Measurements from ENCODE around the gene ARPC2.

ARPC2 gene

DNA sequence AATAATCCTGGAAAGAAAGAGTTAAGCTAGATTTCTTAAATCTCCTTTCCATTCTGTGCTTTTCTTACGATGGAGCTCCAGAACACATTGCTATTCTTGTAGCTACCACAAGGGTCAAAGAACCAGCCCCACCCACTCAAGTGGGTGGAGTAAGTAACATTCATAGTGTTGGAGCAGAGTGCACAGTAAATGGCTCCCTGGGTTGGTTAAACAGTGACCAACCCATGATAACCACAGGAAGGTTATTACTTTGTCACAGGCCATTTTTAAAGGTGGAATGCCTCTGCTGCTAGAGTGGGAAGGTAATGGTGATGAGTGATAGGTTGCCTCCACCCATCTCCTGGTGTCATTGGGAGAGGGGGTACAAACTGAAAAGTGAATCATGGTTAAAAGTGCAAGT is 13.9 kb downstream of the ARPC2 start:
- H3K4me1 ChIP-seq (ENCODE audit: control insufficient read depth, insufficient read depth, low read length) = peaks cover 33% of the 10 kb centered on the region
- no peak overlapping the region for H3K9ac ChIP-seq (ENCODE audit: low read length)
- peak; percentile 54 for DNase-seq (ENCODE audit: low read depth)
- no peaks in the 10 kb centered on the region for H3K9me3 ChIP-seq (ENCODE audit: control insufficient read depth, low read length)
- H3K27me3 ChIP-seq (replicated peaks; ENCODE audit: control insufficient read depth, insufficient read depth, low read length) = no peaks in the 10 kb centered on the region
- H3K36me3 ChIP-seq (ENCODE audit: control insufficient read depth, insufficient read depth, low read length, severe bottlenecking) = peaks cover 92% of the 10 kb centered on the region
- no peak overlapping the region for H3K4me3 ChIP-seq (ENCODE audit: low read length)

DNA sequence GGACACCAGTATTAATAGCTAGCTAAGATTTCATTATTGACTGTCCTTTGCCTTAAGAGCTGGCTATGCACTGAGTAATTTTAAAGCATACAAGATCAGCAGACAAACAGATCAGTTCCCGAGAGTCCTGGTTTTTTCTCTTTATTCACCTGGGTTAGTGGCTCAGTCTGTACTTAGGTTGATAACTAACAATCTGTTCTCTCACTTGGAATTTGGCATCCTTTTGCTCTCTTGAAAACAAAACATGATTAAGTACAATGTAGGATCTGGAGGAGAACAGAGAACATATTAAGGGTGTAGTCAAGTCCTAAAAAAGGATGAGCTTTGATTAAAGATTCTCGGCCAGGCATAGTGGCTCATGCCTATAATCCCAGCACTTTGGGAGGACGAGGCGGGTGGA is 16.6 kb downstream of the ARPC2 start:
- Histone ChIP-seq H3K36me3 (ENCODE audit: control insufficient read depth, insufficient read depth, low read length, severe bottlenecking) (peaks cover 96% of the 10 kb centered on the region), H3K9me3 (ENCODE audit: control insufficient read depth, low read length) (no peaks in the 10 kb centered on the region), H3K27me3 (replicated peaks; ENCODE audit: control insufficient read depth, insufficient read depth, low read length) (no peaks in the 10 kb centered on the region), H3K4me1 (ENCODE audit: control insufficient read depth, insufficient read depth, low read length) (peaks cover 31% of the 10 kb centered on the region), H3K9ac (ENCODE audit: low read length) (no peak overlapping the region), H3K4me3 (ENCODE audit: low read length) (no peak overlapping the region)
- no peak for DNase-seq (ENCODE audit: low read depth)

DNA sequence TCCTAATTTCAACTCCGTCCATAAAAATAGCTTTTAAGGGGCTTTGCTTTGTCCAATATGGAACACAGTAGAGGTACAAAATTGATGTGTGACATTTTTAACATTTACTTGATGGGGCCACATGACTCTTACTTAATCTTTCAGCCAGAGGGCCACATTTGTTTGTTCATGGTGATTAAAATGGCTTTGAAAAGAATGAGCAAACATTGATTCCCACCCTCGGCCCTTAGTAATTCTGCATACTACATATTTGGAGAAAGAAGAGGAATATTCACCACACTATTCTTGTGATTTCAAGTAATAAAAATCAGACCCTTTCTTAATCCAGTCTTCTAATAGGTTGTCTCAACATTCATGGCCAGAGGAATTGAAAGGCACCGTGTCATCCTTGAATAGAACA is 17.5 kb downstream of the ARPC2 start:
- Histone ChIP-seq H3K9ac (ENCODE audit: low read length) (peak overlapping the region; percentile 24), H3K27me3 (replicated peaks; ENCODE audit: control insufficient read depth, insufficient read depth, low read length) (no peaks in the 10 kb centered on the region), H3K4me1 (ENCODE audit: control insufficient read depth, insufficient read depth, low read length) (peaks cover 24% of the 10 kb centered on the region), H3K36me3 (ENCODE audit: control insufficient read depth, insufficient read depth, low read length, severe bottlenecking) (peaks cover 97% of the 10 kb centered on the region), H3K4me3 (ENCODE audit: low read length) (no peak overlapping the region), H3K9me3 (ENCODE audit: control insufficient read depth, low read length) (no peaks in the 10 kb centered on the region)
- DNase-seq (ENCODE audit: low read depth) = no peak

DNA sequence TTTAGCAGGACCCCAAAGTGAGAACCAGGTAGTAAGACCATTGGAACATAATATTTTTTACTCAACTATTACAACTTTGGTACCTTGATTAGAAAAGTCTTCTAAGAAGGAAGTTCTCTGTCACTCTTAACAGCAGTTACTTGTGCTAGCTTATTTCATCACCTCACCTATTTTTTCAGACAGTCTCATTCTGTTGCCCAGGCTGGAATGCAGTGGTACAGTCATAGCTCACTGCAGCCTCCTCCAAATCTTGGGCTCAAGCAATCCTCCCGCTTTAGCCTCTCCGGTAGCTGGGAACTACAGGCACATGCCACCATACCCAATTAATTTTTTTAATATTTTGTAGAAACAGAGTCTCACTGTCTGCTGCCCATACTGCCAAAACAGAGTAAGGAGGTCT is 18.0 kb downstream of the ARPC2 start:
- H3K4me3 ChIP-seq (ENCODE audit: low read length) = no peak overlapping the region
- H3K27me3 ChIP-seq (replicated peaks; ENCODE audit: control insufficient read depth, insufficient read depth, low read length) = no peaks in the 10 kb centered on the region
- peak overlapping the region; percentile 24 for H3K9ac ChIP-seq (ENCODE audit: low read length)
- H3K9me3 ChIP-seq (ENCODE audit: control insufficient read depth, low read length) = no peaks in the 10 kb centered on the region
- no peak for DNase-seq (ENCODE audit: low read depth)
- peaks cover 97% of the 10 kb centered on the region for H3K36me3 ChIP-seq (ENCODE audit: control insufficient read depth, insufficient read depth, low read length, severe bottlenecking)
- peaks cover 19% of the 10 kb centered on the region for H3K4me1 ChIP-seq (ENCODE audit: control insufficient read depth, insufficient read depth, low read length)

DNA sequence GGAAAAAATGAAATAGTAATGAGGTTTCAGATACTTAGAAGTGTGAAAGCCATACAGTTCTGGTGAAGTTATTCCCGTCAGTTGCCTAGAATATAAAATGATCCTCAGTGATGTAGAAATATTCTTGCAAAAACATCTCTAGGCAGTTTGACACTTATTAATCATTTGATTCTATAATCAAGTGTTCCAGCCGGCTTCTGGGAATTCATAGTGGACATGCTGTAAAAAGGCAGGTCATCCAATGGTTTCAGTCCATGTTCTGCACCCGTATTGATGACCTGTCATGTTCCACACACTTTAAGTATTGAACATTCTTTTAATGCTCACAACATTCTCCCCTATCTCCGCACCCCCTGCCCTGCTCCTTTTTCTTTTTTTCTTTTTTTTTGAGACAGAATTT is 19.8 kb downstream of the ARPC2 start:
- H3K36me3 ChIP-seq (ENCODE audit: control insufficient read depth, insufficient read depth, low read length, severe bottlenecking) = peaks cover 97% of the 10 kb centered on the region
- no peak overlapping the region for H3K4me3 ChIP-seq (ENCODE audit: low read length)
- H3K9ac ChIP-seq (ENCODE audit: low read length) = no peak overlapping the region
- H3K4me1 ChIP-seq (ENCODE audit: control insufficient read depth, insufficient read depth, low read length) = peaks cover 8% of the 10 kb centered on the region
- no peaks in the 10 kb centered on the region for H3K27me3 ChIP-seq (replicated peaks; ENCODE audit: control insufficient read depth, insufficient read depth, low read length)
- no peaks in the 10 kb centered on the region for H3K9me3 ChIP-seq (ENCODE audit: control insufficient read depth, low read length)
- no peak for DNase-seq (ENCODE audit: low read depth)

DNA sequence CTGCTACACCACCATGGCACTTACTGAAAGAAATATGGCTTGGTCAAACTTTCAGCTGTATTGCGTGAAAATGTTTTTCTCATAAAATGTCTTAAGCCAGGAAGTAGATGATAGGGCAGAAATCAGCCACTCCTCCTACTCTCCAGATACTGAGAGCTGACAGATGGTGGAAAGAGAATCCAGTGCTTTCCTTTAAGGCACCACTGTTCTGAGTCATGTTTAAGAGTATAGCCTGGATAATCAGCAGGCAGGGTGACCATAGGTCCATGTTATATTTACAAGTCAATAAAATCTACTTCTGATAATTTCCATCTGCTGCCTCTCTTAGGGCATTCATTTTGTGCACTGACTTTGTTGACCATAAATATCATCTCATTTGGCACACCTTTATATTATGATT is 21.9 kb downstream of the ARPC2 start:
- peaks cover 98% of the 10 kb centered on the region for H3K36me3 ChIP-seq (ENCODE audit: control insufficient read depth, insufficient read depth, low read length, severe bottlenecking)
- H3K9me3 ChIP-seq (ENCODE audit: control insufficient read depth, low read length) = no peaks in the 10 kb centered on the region
- H3K27me3 ChIP-seq (replicated peaks; ENCODE audit: control insufficient read depth, insufficient read depth, low read length) = no peaks in the 10 kb centered on the region
- no peak overlapping the region for H3K9ac ChIP-seq (ENCODE audit: low read length)
- no peak overlapping the region for H3K4me3 ChIP-seq (ENCODE audit: low read length)
- DNase-seq (ENCODE audit: low read depth) = no peak
- H3K4me1 ChIP-seq (ENCODE audit: control insufficient read depth, insufficient read depth, low read length) = peaks cover 8% of the 10 kb centered on the region

DNA sequence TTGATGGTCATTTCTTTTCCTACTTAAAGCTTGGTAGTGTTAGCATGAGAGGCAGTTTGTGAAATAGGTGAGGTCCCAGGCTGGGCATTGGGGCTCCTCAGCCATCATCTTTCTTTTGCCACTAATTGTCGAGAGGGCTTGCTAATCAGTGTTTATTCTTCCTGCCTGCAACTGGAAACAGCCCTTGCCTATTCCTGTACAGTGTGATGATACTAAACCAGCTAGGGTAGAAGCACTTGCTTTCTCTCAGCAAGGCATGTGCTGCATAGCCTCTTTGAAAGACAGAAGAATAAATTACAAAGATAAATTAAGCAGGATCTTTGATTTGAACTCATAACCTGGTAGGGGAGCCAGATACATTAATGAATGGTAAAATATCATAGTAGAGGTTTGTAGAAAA is 27.2 kb downstream of the ARPC2 start:
- Histone ChIP-seq H3K27me3 (replicated peaks; ENCODE audit: control insufficient read depth, insufficient read depth, low read length) (no peaks in the 10 kb centered on the region), H3K36me3 (ENCODE audit: control insufficient read depth, insufficient read depth, low read length, severe bottlenecking) (peaks cover 97% of the 10 kb centered on the region), H3K4me3 (ENCODE audit: low read length) (no peak overlapping the region), H3K9ac (ENCODE audit: low read length) (no peak overlapping the region), H3K9me3 (ENCODE audit: control insufficient read depth, low read length) (no peaks in the 10 kb centered on the region), H3K4me1 (ENCODE audit: control insufficient read depth, insufficient read depth, low read length) (no peaks in the 10 kb centered on the region)
- no peak for DNase-seq (ENCODE audit: low read depth)

DNA sequence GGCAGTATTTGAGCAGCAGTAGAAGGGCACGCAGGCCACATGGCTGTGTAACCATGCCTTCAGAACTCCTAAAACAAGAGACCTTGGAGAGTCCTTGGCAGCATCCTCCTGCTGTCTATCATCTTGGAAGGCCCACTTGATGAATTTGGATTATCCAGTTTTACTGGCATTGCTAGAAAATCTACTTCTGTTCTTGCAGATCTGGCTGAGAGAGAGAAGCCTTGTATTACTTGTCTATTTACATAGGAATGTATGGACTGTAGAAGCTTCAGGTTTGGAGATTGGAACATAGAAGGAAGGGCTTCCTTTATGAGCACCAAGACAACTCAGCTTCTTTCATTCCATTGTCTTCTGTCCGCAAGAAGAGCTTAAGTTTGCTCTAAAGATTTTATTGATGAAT is 27.7 kb downstream of the ARPC2 start:
- peaks cover 97% of the 10 kb centered on the region for H3K36me3 ChIP-seq (ENCODE audit: control insufficient read depth, insufficient read depth, low read length, severe bottlenecking)
- no peaks in the 10 kb centered on the region for H3K27me3 ChIP-seq (replicated peaks; ENCODE audit: control insufficient read depth, insufficient read depth, low read length)
- H3K4me3 ChIP-seq (ENCODE audit: low read length) = no peak overlapping the region
- H3K9me3 ChIP-seq (ENCODE audit: control insufficient read depth, low read length) = no peaks in the 10 kb centered on the region
- DNase-seq (ENCODE audit: low read depth) = no peak
- H3K4me1 ChIP-seq (ENCODE audit: control insufficient read depth, insufficient read depth, low read length) = no peaks in the 10 kb centered on the region
- no peak overlapping the region for H3K9ac ChIP-seq (ENCODE audit: low read length)

DNA sequence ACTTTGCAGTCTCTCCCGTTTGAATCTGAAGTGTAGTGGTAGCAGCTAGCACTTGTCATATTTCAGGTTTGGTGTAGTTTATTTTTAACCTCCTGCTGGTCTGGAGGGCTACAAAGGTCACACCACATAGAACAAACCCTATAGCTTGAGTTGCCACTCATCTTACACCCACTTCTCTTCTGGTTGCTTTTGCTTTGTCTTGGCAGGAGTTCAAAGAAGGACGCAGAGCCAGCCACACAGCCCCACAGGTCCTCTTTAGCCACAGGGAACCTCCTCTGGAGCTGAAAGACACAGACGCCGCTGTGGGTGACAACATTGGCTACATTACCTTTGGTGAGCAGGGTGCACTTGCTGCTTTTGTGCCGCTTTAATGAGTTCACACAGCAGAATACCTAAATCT is 28.2 kb downstream of the ARPC2 start:
- DNase-seq (ENCODE audit: low read depth) = no peak
- H3K9ac ChIP-seq (ENCODE audit: low read length) = no peak overlapping the region
- H3K27me3 ChIP-seq (replicated peaks; ENCODE audit: control insufficient read depth, insufficient read depth, low read length) = no peaks in the 10 kb centered on the region
- peaks cover 97% of the 10 kb centered on the region for H3K36me3 ChIP-seq (ENCODE audit: control insufficient read depth, insufficient read depth, low read length, severe bottlenecking)
- no peaks in the 10 kb centered on the region for H3K4me1 ChIP-seq (ENCODE audit: control insufficient read depth, insufficient read depth, low read length)
- H3K4me3 ChIP-seq (ENCODE audit: low read length) = no peak overlapping the region
- no peaks in the 10 kb centered on the region for H3K9me3 ChIP-seq (ENCODE audit: control insufficient read depth, low read length)

DNA sequence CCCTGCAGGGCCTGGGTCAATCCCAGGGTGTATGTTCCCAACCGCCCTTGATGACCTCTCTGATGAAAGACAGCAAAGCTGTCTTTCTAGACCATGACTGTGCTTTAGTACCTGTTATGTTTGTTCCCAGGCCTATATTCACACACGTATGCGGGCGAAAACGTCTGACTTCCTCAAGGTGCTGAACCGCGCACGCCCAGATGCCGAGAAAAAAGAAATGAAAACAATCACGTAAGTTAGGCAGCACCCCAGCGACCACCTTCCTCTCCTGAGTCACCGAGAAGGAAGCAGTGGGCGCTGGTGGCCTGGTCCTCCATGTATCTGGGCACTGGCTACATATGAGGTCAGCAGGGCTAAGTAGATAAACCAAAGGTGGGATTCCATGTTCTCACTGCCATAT is 32.7 kb downstream of the ARPC2 start:
- Histone ChIP-seq H3K9me3 (ENCODE audit: control insufficient read depth, low read length) (no peaks in the 10 kb centered on the region), H3K9ac (ENCODE audit: low read length) (no peak overlapping the region), H3K36me3 (ENCODE audit: control insufficient read depth, insufficient read depth, low read length, severe bottlenecking) (peaks cover 100% of the 10 kb centered on the region), H3K4me1 (ENCODE audit: control insufficient read depth, insufficient read depth, low read length) (peaks cover 12% of the 10 kb centered on the region), H3K4me3 (ENCODE audit: low read length) (no peak overlapping the region), H3K27me3 (replicated peaks; ENCODE audit: control insufficient read depth, insufficient read depth, low read length) (no peaks in the 10 kb centered on the region)
- no peak for DNase-seq (ENCODE audit: low read depth)

DNA sequence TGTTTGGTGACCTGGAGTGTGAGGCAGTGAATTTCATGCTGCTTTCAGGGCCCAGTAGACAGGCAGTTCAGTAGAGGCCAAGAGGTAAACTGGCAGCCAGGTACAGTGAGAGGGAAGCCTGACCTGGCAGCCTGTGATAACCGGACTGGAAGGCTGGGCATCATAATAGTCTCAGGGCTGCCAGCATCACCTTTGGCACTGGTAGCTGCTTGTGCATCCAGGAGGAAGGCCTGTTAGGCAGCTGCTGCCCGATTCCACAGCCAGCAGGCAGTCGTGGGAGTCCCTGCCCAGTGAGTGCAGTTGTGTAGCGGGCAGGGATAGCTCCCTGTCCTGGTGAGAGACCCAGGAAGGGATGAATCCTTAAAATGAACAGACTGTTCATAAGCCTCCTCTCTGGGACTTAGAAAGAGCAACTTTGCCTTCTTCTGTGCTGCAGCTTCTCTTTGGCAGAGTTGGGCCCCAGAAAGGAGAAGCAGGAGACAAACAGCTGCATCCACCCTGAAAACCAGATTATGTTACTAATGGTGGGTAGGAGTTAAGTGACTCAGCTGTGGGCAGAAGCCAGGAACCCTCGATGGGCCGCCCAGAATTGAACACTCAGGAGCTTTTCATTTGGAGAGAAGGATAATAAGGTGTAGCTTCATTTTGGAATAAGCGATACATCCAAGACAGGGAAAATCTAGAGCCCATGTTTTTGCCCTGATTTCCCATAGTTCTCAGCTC is 35.7 kb downstream of the ARPC2 start:
- no peak for DNase-seq (ENCODE audit: low read depth)
- Histone ChIP-seq H3K9ac (ENCODE audit: low read length) (peak overlapping the region; percentile 7), H3K36me3 (ENCODE audit: control insufficient read depth, insufficient read depth, low read length, severe bottlenecking) (peaks cover 92% of the 10 kb centered on the region), H3K4me3 (ENCODE audit: low read length) (no peak overlapping the region), H3K4me1 (ENCODE audit: control insufficient read depth, insufficient read depth, low read length) (peaks cover 20% of the 10 kb centered on the region), H3K9me3 (ENCODE audit: control insufficient read depth, low read length) (no peaks in the 10 kb centered on the region), H3K27me3 (replicated peaks; ENCODE audit: control insufficient read depth, insufficient read depth, low read length) (no peaks in the 10 kb centered on the region)

DNA sequence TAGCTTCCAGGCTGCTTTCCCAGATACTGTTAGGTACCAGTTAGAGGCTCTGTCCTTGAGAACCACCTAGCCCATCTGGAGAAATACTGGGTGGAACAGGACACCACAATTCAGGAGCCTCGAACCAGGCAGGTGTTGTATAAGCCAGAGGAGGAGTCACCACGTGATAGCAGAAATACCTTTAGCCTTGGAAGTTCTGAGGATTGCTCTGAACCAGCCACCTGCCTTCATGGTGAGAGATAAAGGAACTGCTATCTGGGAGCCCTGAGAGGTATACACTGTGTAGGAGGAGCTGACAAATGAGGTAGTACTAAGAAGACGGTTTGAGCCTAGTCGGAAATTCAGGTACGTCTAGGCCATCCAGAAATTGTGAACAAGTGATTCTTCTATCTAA is 36.2 kb downstream of the ARPC2 start:
- Histone ChIP-seq H3K4me1 (ENCODE audit: control insufficient read depth, insufficient read depth, low read length) (peaks cover 26% of the 10 kb centered on the region), H3K27me3 (replicated peaks; ENCODE audit: control insufficient read depth, insufficient read depth, low read length) (no peaks in the 10 kb centered on the region), H3K36me3 (ENCODE audit: control insufficient read depth, insufficient read depth, low read length, severe bottlenecking) (peaks cover 87% of the 10 kb centered on the region), H3K4me3 (ENCODE audit: low read length) (no peak overlapping the region), H3K9me3 (ENCODE audit: control insufficient read depth, low read length) (no peaks in the 10 kb centered on the region), H3K9ac (ENCODE audit: low read length) (peak overlapping the region; percentile 7)
- no peak for DNase-seq (ENCODE audit: low read depth)

Measured in adipocyte (in vitro differentiated cells).